A549 (cell line): ENCODE results near the gene TFCP2. TPM values are rescaled to one million over a fixed set of nuclear protein-coding genes. Genes with fewer than 3 reads are reported as not detected.

Experiments
- ATAC-seq, 2 experiments: fragments of 200-7000 bp in 1 of 2; fragments of >200 bp in 1 of 2; cut with Nextera tagmentation in 1 of 2; cut with Tn5 transposase in 1 of 2; 3 replicates each; pipeline versions ENCODE4 v1.8.0 to v1.9.1; 2018 to 2020; ENCODE audit warnings: mild to moderate bottlenecking in 1 of 2, moderate library complexity in 1 of 2
- CTCF ChIA-PET: fragments of 300-600 bp; sonication (Branson Sonifier 250); formaldehyde crosslinking; extraction: SDS; loops from one replicate; lab custom pipeline; 2021; ENCODE audit warnings: antibody characterized with exemption, inconsistent platforms; lab: Yijun Ruan, JAX
- POLR2A ChIA-PET: fragments of 350-600 bp; formaldehyde crosslinking; extraction: SDS; loops from one replicate; lab custom pipeline; 2021; ENCODE audit warnings: antibody characterized with exemption, inconsistent platforms; lab: Yijun Ruan, JAX
- DNase-seq, 2 experiments: peaks; one replicate each; pipeline versions ENCODE4 v3.0.0 to v3.0.0-alpha.2; 2011 to 2016; ENCODE audit warnings: low read depth in 1 of 2, low spot score in 1 of 2
- FAIRE-seq: peaks from 2 replicates; lab custom pipeline; 2011; peaks lifted over from hg19 to GRCh38; lab: Jason Lieb, UNC
- H3K27ac ChIP-seq, 2 experiments: fragments of >200 bp; sonication (Bioruptor Twin); formaldehyde crosslinking; 3 replicates each; pipeline ENCODE4 v1.5.1; 2016 to 2017
- H3K4me1 ChIP-seq: fragments of >200 bp; sonication (Bioruptor Twin); formaldehyde crosslinking; 3 replicates; pipeline ENCODE4 v1.6.1; 2016
- H3K4me2 ChIP-seq: fragments of >200 bp; sonication (Bioruptor Twin); formaldehyde crosslinking; 3 replicates; pipeline ENCODE4 v1.6.1; 2016
- H3K4me3 ChIP-seq: fragments of >200 bp; sonication (Bioruptor Twin); formaldehyde crosslinking; 3 replicates; pipeline ENCODE4 v1.5.1; 2016
- H3K9me3 ChIP-seq: fragments of >200 bp; sonication (Bioruptor Twin); formaldehyde crosslinking; 3 replicates; pipeline ENCODE4 v1.6.1; 2016
- BHLHE40 ChIP-seq: IDR thresholded peaks from 2 replicates; pipeline ENCODE4 v1.6.1; 2012; ENCODE audit warnings: low read depth, low read length, inconsistent platforms
- CBX2 ChIP-seq: fragments of 200-600 bp; sonication (generic); IDR thresholded peaks from 2 replicates; pipeline ENCODE4 v1.6.1; 2016; ENCODE audit warnings: low read depth, mild to moderate bottlenecking, borderline replicate concordance
- CEBPB ChIP-seq, 2 experiments: fragments of >200 bp in 1 of 2; sonication (Bioruptor Twin) in 1 of 2; formaldehyde crosslinking in 1 of 2; IDR thresholded peaks; 2 replicates each; pipeline ENCODE4 v1.6.1; 2012 to 2016
- CHD4 ChIP-seq: fragments of 200-600 bp; sonication (generic); IDR thresholded peaks from 2 replicates; pipeline ENCODE4 v1.6.1; 2016; ENCODE audit warnings: antibody characterized with exemption, mild to moderate bottlenecking, borderline replicate concordance
- E2F6 ChIP-seq: IDR thresholded peaks from 2 replicates; pipeline ENCODE4 v1.6.1; 2012; ENCODE audit warnings: low read depth, borderline replicate concordance
- EHMT2 ChIP-seq: fragments of 200-600 bp; sonication (generic); IDR thresholded peaks from 2 replicates; pipeline ENCODE4 v1.6.1; 2016; ENCODE audit warnings: antibody characterized with exemption, low read depth, mild to moderate bottlenecking, moderate library complexity
- ELK1 ChIP-seq: fragments of 150-350 bp; IDR thresholded peaks from 2 replicates; pipeline ENCODE4 v1.6.1; 2014; ENCODE audit warnings: low read depth, mild to moderate bottlenecking, low read length
- ESRRA ChIP-seq: fragments of 150-350 bp; IDR thresholded peaks from 2 replicates; pipeline ENCODE4 v1.6.1; 2014; ENCODE audit warnings: mild to moderate bottlenecking, low read length, borderline replicate concordance
- FOXS1 ChIP-seq: fragments of 250-450 bp; sonication (Bioruptor Pico); IDR thresholded peaks from 2 replicates; pipeline ENCODE4 v1.5.0; 2020; ENCODE audit warnings: mild to moderate bottlenecking, moderate library complexity
- HDAC2 ChIP-seq: fragments of 200-600 bp; sonication (generic); IDR thresholded peaks from 2 replicates; pipeline ENCODE4 v1.6.1; 2016
- HOXB13 ChIP-seq: fragments of 250-450 bp; sonication (Bioruptor Pico); IDR thresholded peaks from 2 replicates; pipeline ENCODE4 v1.5.0; 2020; ENCODE audit warnings: low read depth, mild to moderate bottlenecking, moderate library complexity
- HOXB5 ChIP-seq: fragments of 250-450 bp; sonication (Bioruptor Pico); IDR thresholded peaks from 2 replicates; pipeline ENCODE4 v1.5.0; 2020; ENCODE audit warnings: mild to moderate bottlenecking, moderate library complexity
- JUNB ChIP-seq: fragments of >200 bp; sonication (Bioruptor Twin); formaldehyde crosslinking; IDR thresholded peaks from 2 replicates; pipeline ENCODE4 v1.6.1; 2016
- KDM5A ChIP-seq: fragments of 200-600 bp; sonication (generic); IDR thresholded peaks from 2 replicates; pipeline ENCODE4 v1.6.1; 2016; ENCODE audit warnings: antibody characterized with exemption, mild to moderate bottlenecking
- MAZ ChIP-seq: fragments of 150-350 bp; IDR thresholded peaks from 2 replicates; pipeline ENCODE4 v1.6.1; 2014; ENCODE audit warnings: antibody characterized with exemption, low read depth, low read length, borderline replicate concordance
- MYC ChIP-seq: IDR thresholded peaks from 2 replicates; pipeline ENCODE4 v1.6.1; 2012; ENCODE audit warnings: mild to moderate bottlenecking, inconsistent platforms, low read length, improper control_type of control experiment, borderline replicate concordance
- PBX3 ChIP-seq: IDR thresholded peaks from 2 replicates; pipeline ENCODE4 v1.6.1; 2012
- PHF8 ChIP-seq: fragments of 200-600 bp; sonication (generic); IDR thresholded peaks from 2 replicates; pipeline ENCODE4 v1.6.1; 2016; ENCODE audit warnings: low read depth, mild to moderate bottlenecking, antibody characterized with exemption, moderate library complexity, borderline replicate concordance
- POLR2A ChIP-seq: IDR thresholded peaks from 2 replicates; pipeline ENCODE4 v1.6.1; 2012; ENCODE audit warnings: mild to moderate bottlenecking, low read length
- RAD21 ChIP-seq, 2 experiments: fragments of >200 bp in 1 of 2; sonication (Bioruptor Twin) in 1 of 2; formaldehyde crosslinking in 1 of 2; IDR thresholded peaks in 1 of 2; conservative IDR thresholded peaks in 1 of 2; 2 replicates in 1 of 2; 3 replicates in 1 of 2; pipeline ENCODE4 v1.6.1; 2012 to 2018; ENCODE audit warnings: inconsistent platforms in 1 of 2
- RARB ChIP-seq: fragments of 250-450 bp; sonication (Bioruptor Pico); IDR thresholded peaks from 2 replicates; pipeline ENCODE4 v1.8.0; 2021; ENCODE audit warnings: mild to moderate bottlenecking, moderate library complexity
- RCOR1 ChIP-seq: fragments of 150-350 bp; IDR thresholded peaks from 2 replicates; pipeline ENCODE4 v1.6.1; 2014; ENCODE audit warnings: antibody characterized with exemption, low read length, low read depth
- RFX5 ChIP-seq: fragments of 450-650 bp; IDR thresholded peaks from 2 replicates; pipeline ENCODE4 v1.7.1; 2014; ENCODE audit warnings: antibody characterized with exemption, mild to moderate bottlenecking, moderate library complexity
- ZFP36 ChIP-seq: fragments of 450-650 bp; IDR thresholded peaks from 2 replicates; pipeline ENCODE4 v1.6.1; 2014; ENCODE audit warnings: borderline replicate concordance; ENCODE audit not compliant: partially characterized antibody
- ZSCAN20 ChIP-seq: fragments of 250-450 bp; sonication (Bioruptor Pico); IDR thresholded peaks from 2 replicates; pipeline ENCODE4 v1.8.0; 2022; ENCODE audit warnings: mild to moderate bottlenecking, moderate library complexity
- WGBS: methylation state at CpG from one replicate; pipeline ENCODE4 v1.1.6; 2017; ENCODE audit errors: missing lambda C conversion rate; 5-methylcytosine and 5-hydroxymethylcytosine counted together
- polyA plus RNA-seq, 4 experiments: library from polyadenylated mRNA; depleted of rRNA in 3 of 4; stranded (reverse); fragments of >200 nt; fragmentation: RNase III in 1 of 4; extraction: RNeasy Plus Mini Kit Qiagen cat#74134 plus additional on column Dnase treatment in 1 of 4; gene quantifications; 2 replicates in 3 of 4; 3 replicates in 1 of 4; pipeline ENCODE4 v1.2.3, GENCODE V29; 2011 to 2017

TFCP2 gene
- polyA plus RNA-seq, 2 of the 4 experiments (the other 2 are of a cell fraction) = 18.7 to 39.8 TPM

- POLR2A ChIA-PET = no interaction called here
Measured at GRCh38 chr12:51209259-51209658, 36.3 kb upstream of the TFCP2 start.

GRCh38 chr12:51208016-51208660 lies 35.2 kb upstream of the TFCP2 start:
- H3K4me3 ChIP-seq = no peak overlapping the region
- ATAC-seq (no peak), FAIRE-seq (no peak), DNase-seq (no peak)
- H3K4me1 ChIP-seq = 0 out of 3 replicates have a peak, but pooled peaks cover 3% of the 10 kb centered on the region
- ChIA-PET POLR2A (no interaction called here), CTCF (interaction anchor here (3.2 kb wide), 1 partner anchor 9 kb away, joined by 11 read pairs; the partner anchor contains the start of gene POU6F1)
- WGBS = 71% methylated on average over 7 of the region's 7 CpGs
- H3K27ac ChIP-seq = no peak overlapping the region
- H3K4me2 ChIP-seq = no peak overlapping the region
- H3K9me3 ChIP-seq = no peaks in the 10 kb centered on the region
- TF ChIP-seq ELK1 (no peak), MYC (no peak), BHLHE40 (no peak), CHD4 (no peak), PBX3 (no peak), E2F6 (no peak), ZSCAN20 (CRISPR knock-in tag) (no peak)

More at GRCh38 chr12:51209259-51209658, 36.3 kb upstream of the TFCP2 start:
- Histone ChIP-seq H3K4me3 (no peak overlapping the region), H3K27ac (no peak overlapping the region), H3K4me2 (no peak overlapping the region), H3K9me3 (no peaks in the 10 kb centered on the region), H3K4me1 (0 out of 3 replicates have a peak, but pooled peaks cover 3% of the 10 kb centered on the region)
- WGBS = 58% methylated on average over 2 of the region's 2 CpGs
- FAIRE-seq (no peak), ATAC-seq (no peak), DNase-seq (no peak)
- TF ChIP-seq POLR2A (no peak), MAZ (no peak), JUNB (no peak), RARB (CRISPR knock-in tag) (no peak), CEBPB (IDR thresholded peaks at IDR 0.05) (no peak), KDM5A (no peak)
- CTCF ChIA-PET = interaction anchor here (3.2 kb wide), 1 partner anchor 8 kb away, joined by 11 read pairs; the partner anchor contains the start of gene POU6F1

GRCh38 chr12:51205350-51205749 lies 32.4 kb upstream of the TFCP2 start:
- ChIA-PET CTCF (interaction anchor here (1.7 kb wide), 1 partner anchor 11 kb away, joined by 5 read pairs; no protein-coding TSS in a partner anchor), POLR2A (interaction anchor here (1.6 kb wide), 1 partner anchor 13 kb away, joined by 6 read pairs; the partner anchor contains the start of gene POU6F1)
- 91% methylated on average over 6 of the region's 6 CpGs for WGBS
- no peak overlapping the region for H3K4me3 ChIP-seq
- FAIRE-seq = no peak
- no peaks in the 10 kb centered on the region for H3K9me3 ChIP-seq
- H3K27ac ChIP-seq = no peak overlapping the region
- no peak for DNase-seq
- H3K4me2 ChIP-seq = no peak overlapping the region
- TF ChIP-seq MYC (no peak), HOXB13 (CRISPR knock-in tag) (no peak), EHMT2 (no peak), RAD21 (conservative IDR thresholded peaks at IDR 0.05 in 1 of 2, IDR thresholded peaks at IDR 0.05 in 1 of 2) (no peak), PHF8 (no peak), CBX2 (no peak), RFX5 (no peak), ESRRA (no peak), RCOR1 (no peak), HDAC2 (no peak), HOXB5 (CRISPR knock-in tag) (no peak), FOXS1 (CRISPR knock-in tag) (no peak), CEBPB (IDR thresholded peaks at IDR 0.05) (no peak), ZFP36 (no peak)
- ATAC-seq = no peak
- H3K4me1 ChIP-seq = 0 out of 3 replicates have a peak, but pooled peaks cover 3% of the 10 kb centered on the region
